Gastrocnemius medialis (tissue), 4 donors: Measurements from ENCODE around the gene BLOC1S2.
"Not testable (repeated sequence)": the region's sequence is repeated elsewhere in the genome, so short reads cannot be mapped to it uniquely, and the experiment has no call there.

Experiments
- POLR2A ChIP-seq, 2 donors: fragments of 450-650 bp; IDR thresholded peaks; one replicate each; pipeline ENCODE4 v1.6.1; 2017; ENCODE audit warnings: antibody characterized with exemption in 2 of 2, mild to moderate bottlenecking in 2 of 2, moderate library complexity in 2 of 2
- TF ChIP-seq, protein P1 (sequence below), 5 experiments: fragments of 450-650 bp in 3 of 5; fragments of 200-600 bp in 2 of 5; sonication (generic) in 2 of 5; IDR thresholded peaks in 4 of 5; conservative IDR thresholded peaks in 1 of 5; 1 replicate in 4 of 5; 2 replicates in 1 of 5; pipeline ENCODE4 v1.5.1; 2016 to 2019; ENCODE audit warnings: antibody characterized with exemption in 5 of 5, mild to moderate bottlenecking in 3 of 5, moderate library complexity in 3 of 5

- TF ChIP-seq, protein P1, sequence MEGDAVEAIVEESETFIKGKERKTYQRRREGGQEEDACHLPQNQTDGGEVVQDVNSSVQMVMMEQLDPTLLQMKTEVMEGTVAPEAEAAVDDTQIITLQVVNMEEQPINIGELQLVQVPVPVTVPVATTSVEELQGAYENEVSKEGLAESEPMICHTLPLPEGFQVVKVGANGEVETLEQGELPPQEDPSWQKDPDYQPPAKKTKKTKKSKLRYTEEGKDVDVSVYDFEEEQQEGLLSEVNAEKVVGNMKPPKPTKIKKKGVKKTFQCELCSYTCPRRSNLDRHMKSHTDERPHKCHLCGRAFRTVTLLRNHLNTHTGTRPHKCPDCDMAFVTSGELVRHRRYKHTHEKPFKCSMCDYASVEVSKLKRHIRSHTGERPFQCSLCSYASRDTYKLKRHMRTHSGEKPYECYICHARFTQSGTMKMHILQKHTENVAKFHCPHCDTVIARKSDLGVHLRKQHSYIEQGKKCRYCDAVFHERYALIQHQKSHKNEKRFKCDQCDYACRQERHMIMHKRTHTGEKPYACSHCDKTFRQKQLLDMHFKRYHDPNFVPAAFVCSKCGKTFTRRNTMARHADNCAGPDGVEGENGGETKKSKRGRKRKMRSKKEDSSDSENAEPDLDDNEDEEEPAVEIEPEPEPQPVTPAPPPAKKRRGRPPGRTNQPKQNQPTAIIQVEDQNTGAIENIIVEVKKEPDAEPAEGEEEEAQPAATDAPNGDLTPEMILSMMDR (IDR thresholded peaks at IDR 0.05 in 4 of 5, conservative IDR thresholded peaks at IDR 0.05 in 1 of 5) = not testable (repeated sequence)
- not testable (repeated sequence) for TF ChIP-seq POLR2A (IDR thresholded peaks at IDR 0.05)
Observed at GRCh38 chr10:100285326-100285725, 1.2 kb downstream of the BLOC1S2 start.
